Left ventricle myocardium superior (tissue), 1 donor: ENCODE results near the gene CEP128. TPM values are rescaled to one million over a fixed set of nuclear protein-coding genes. Genes with fewer than 3 reads are reported as not detected.

ENCODE experiments used
- ATAC-seq: fragments of 200-7000 bp; cut with Tn5 transposase; one replicate; pipeline ENCODE4 v1.9.1; 2020; ENCODE audit warnings: mild to moderate bottlenecking, moderate library complexity
- DNase-seq: peaks from one replicate; pipeline ENCODE4 v3.0.0-alpha.2; 2020
- intact Hi-C: fragments of 100-400 bp; cut with micrococcal nuclease; formaldehyde crosslinking; loops from one replicate; pipeline ENCODE4 v1.11.0; 2022
- long read RNA-seq: library from polyadenylated mRNA; unstranded; transcript quantifications from one replicate; pipeline ENCODE4 v2.0.0, GENCODE V29; 2021
- total RNA-seq: library from RNA; stranded (reverse); fragmentation: NEBNext Ultra II Directional; extraction: Animal tissue kit (Norgen Biotek cat#: 25700); gene quantifications from one replicate; pipeline ENCODE4 v1.2.1, GENCODE V29; 2021
- donor health status: DM: no; HTN: yes; CAD: no; lungs with severe emphysema.

CEP128 gene
- 3.7 TPM for total RNA-seq
- long read RNA-seq: 0 reads

DNA sequence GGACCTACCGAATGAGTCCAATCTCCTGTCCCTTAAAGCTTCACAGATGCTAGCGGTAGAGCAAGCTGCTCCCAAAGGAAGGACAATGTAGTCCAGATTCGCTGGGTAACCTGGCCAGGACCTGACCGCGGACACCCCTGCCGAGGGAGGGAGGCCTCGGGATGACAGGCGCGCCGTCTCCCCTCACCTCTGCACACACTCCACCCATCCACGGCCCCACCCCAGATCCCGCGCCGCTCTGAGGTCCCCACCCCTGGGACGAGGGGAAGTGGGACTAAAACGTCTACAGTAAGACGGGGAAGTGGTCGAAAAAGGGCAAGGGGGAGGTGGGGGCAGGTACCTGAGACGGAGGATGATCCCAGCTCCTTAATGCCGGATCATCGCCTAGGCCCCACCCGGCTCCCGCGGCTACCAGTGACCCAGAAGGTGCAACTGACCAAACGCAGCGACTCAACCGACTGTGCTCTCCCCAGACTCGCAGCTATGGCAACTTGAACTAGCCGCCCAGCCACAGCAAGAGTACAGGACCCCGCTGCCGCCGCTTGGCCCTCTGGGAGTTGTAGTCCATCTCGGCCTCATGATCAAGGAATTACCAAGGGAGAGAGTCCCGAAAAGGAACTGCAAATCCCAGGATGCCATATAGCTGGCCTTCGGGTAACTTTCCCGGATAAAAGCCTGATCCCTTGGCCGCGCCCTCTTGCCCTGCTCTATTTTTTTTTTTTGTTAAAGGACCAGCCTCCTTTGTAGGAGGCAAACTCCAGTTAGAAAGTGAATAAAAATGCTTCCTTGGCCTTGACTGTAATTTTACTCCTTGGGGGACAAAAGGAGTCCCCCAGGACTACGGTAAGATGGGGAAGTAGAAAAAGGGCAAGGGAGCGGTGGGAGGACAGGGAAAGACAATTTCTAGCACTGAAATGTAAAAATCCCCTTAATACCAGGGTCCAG, at the start of gene CEP128:
Gene CEP128, minus strand, starts transcription at position 498 of the 945 bp plus-strand sequence.
- ATAC-seq (peak; percentile 100), DNase-seq (peak; percentile 95)
- intact Hi-C loops: no loop called here

GRCh38 chr14:80988735-80989429, 47.3 kb upstream of the CEP128 start:
- DNase-seq: no peak
- no peak for ATAC-seq
- intact Hi-C loops: loop anchor here (5.0 kb wide), 2 partner anchors 37 to 223 kb away; no protein-coding TSS in a partner anchor

DNA sequence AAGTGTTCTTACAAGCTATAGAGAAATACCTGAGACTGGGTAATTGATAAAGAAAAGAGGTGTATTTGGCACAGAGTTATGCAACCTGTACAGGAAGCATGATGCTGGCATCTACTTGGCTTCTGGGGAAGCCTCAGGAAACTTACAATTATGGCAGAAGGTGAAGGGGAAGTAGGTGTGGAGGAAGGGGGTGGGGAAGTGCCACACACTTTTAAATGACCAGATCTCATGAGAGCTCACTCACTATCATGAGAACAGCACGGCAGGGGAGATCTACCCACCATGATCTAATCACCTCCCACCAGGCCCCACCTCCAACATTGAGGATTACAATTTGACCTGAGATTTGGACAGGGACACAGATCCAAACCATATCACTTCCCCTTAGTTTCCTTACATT, 46.7 kb upstream of the CEP128 start:
- ATAC-seq (no peak), DNase-seq (no peak)
- intact Hi-C loops: loop anchor here (5.0 kb wide), 2 partner anchors 36 to 224 kb away; no protein-coding TSS in a partner anchor

GRCh38 chr14:80987235-80988032, 45.9 kb upstream of the CEP128 start:
- ATAC-seq (peak; percentile 76), DNase-seq (no peak)
- intact Hi-C loops: loop anchor here (5.0 kb wide), 2 partner anchors 35 to 225 kb away; no protein-coding TSS in a partner anchor

- ATAC-seq: no peak
- intact Hi-C loops: no loop called here
- DNase-seq: no peak
Measured at GRCh38 chr14:80982711-80983110, 41.2 kb upstream of the CEP128 start.

DNA sequence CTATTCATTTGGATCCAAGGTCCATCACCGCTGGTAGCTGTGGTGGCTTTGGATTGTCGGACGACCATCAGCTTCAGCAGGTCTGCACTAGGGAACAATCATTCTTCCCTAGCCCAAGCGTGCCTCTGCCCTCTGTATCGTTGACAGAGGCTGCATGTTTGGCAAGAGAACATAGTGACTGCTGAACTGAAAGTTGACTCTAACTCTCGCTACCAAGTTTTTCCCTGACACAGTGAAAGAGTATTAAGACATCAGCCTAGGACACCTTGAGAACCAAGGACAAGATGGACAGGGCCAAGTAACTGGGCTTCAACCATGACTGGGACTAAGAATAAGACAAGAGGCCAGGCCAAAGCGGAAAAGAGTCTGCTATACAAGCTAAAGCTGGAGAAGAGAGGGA, 40.1 kb upstream of the CEP128 start:
- DNase-seq (no peak), ATAC-seq (no peak)
- intact Hi-C loops: no loop called here

- intact Hi-C loops: no loop called here
- DNase-seq (no peak), ATAC-seq (no peak)
Measured at GRCh38 chr14:80981156-80981555, 39.6 kb upstream of the CEP128 start.

DNA sequence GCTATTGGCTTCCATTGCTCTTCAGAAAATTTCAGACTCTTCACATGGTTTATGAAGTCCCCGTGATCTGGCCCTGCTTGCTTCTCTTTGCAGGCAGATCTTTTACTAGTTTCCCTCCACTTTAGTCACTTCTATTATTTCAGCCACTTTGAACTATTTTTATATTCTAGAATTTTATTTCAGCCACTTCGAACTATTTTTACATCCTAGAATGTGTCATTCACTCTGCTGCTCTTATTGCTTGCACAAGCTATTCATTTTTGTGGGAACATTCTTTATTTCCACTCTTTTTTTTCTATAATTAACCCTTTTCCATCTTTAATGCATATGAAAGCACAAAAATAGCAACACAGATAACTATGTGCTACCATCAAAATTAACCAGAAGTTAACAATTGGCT, 38.4 kb upstream of the CEP128 start:
- no peak for ATAC-seq
- no peak for DNase-seq
- intact Hi-C loops: no loop called here

DNA sequence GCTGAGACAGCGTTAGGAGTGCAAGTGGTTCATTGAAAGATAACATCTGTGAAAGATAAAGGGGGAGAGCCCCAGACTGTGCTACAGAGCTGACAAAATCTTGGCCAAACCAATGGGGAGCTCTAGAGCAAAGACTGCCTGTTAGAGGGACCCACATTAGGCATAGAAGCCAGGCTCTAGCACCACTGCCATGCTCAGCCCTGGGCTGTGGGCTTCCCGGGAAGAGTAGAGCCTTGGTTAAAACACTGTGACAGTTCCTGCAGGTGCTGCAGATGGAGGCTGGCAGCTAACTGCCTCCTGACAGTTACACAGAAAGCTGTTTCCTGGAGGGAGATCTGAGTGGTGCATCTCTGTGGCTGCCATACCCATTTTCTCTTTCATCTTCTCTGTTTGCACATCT, 36.9 kb upstream of the CEP128 start:
- DNase-seq (no peak), ATAC-seq (no peak)
- intact Hi-C loops: no loop called here

- intact Hi-C loops: no loop called here
- ATAC-seq: no peak
- no peak for DNase-seq
Measured at GRCh38 chr14:80977221-80977620, 35.7 kb upstream of the CEP128 start.

GRCh38 chr14:80974679-80975078, 33.1 kb upstream of the CEP128 start:
- DNase-seq: no peak
- intact Hi-C loops: no loop called here
- ATAC-seq: no peak

GRCh38 chr14:80973931-80974641, 32.5 kb upstream of the CEP128 start:
- ATAC-seq (no peak), DNase-seq (no peak)
- intact Hi-C loops: no loop called here

GRCh38 chr14:80965037-80965436, 23.5 kb upstream of the CEP128 start:
- no peak for ATAC-seq

DNA sequence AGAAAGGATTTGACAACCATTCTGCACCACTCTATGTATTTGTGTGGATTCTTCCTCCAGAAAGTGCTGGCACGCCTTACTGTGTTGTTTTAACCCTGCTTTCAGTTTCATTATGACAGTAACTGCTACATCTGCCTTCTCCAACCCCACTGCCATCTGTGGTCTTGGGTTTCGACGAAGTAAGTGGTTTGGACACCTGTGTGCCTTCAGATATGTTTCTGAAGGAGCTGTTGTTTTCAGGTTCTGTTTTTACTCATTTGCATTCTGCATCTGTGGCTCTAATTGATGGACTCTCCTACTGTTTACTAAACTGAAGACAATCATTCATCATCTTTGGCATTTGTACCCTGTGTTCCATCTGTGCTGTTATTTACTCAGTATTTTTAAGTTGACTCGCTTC, 18.0 kb upstream of the CEP128 start:
- ATAC-seq: peak; percentile 20
- intact Hi-C loops: loop anchor here (10.0 kb wide), 1 partner anchor 205 kb away; no protein-coding TSS in a partner anchor

More at GRCh38 chr14:80965037-80965436, 23.5 kb upstream of the CEP128 start:
- intact Hi-C loops: no loop called here
- DNase-seq: no peak

DNA sequence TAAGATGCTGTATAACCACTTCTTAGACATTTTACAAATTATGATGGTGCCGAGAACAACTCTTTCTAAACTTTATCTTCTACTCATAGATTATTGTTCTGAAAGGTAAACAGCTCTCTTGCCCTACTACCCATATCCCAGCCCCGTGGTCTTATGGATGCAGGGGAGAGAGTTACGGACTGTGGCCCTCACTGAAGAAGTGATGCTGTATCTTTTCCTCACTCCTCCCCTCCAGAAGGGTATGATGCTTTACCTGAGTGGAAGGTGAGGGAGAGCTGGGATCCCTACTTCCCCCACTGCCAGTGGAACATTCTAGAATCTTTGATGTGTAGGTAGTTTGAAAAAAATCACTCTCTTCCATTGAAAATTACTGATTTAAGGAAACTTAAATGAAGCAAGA, 17.4 kb upstream of the CEP128 start:
- intact Hi-C loops: loop anchor here (10.0 kb wide), 1 partner anchor 206 kb away; no protein-coding TSS in a partner anchor
- no peak for DNase-seq
- ATAC-seq: no peak

More for the DNA sequence above, 18.0 kb upstream of the CEP128 start:
- no peak for DNase-seq

DNA sequence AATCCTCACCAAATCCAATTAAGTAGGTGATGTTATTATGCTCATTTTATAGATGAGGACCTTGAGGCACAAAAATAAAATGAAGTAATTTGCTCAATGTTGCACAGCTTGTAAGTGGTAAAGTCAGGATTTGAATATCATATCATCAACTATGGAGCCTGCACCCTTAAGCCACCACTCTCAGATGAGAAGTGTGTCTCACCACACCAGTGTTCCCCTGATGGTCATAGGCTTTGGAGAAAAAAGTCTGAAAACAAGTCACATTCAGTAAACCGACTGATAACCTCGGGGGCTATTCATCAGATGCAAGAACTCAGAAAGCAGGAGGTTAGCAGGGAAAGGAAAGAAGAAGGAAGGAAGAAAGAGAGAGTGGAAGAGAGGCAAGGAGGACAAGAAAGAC, 16.7 kb upstream of the CEP128 start:
- intact Hi-C loops: loop anchor here (10.0 kb wide), 1 partner anchor 207 kb away; no protein-coding TSS in a partner anchor
- no peak for ATAC-seq

DNA sequence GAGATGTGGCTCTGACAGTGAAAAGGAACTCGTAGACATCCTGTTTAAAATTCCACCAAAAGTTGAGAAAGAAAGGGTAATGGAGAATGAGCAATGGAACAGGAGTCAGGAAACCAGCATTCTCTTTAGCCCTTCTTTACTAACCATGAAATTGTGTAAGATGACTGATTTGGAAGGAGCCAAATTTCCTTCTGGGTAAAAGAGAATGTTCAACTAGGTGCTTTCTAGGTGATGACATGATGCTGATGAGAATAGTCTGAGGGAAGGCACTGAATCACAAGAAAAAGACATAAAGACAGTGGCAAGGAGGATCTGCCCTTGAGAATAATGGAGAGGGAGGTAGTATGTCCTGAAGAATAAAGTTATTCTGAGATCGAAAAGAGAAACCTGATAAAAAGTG, 16.1 kb upstream of the CEP128 start:
- intact Hi-C loops: loop anchor here (10.0 kb wide), 1 partner anchor 207 kb away; no protein-coding TSS in a partner anchor
- ATAC-seq: no peak
- DNase-seq: no peak

More for the DNA sequence above, 16.7 kb upstream of the CEP128 start:
- no peak for DNase-seq

DNA sequence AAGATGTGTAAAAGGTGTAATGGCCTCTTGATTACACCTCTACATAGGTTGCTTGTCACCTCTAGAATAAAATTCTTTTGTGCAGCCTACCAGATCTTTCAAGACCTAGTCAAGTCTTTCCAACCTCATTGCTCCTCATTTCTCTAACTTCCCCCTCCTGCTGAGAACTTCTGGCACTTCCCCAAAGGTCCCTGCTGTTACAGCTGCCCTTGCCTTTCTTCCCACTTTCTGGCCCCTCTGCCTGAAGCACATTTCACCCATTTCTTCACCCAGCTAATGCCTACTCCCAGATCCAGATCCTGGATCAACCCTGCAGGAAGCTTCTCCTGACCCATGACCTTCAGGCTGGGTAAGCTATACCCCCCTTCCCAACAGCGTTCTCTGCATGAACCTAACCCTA, 15.4 kb upstream of the CEP128 start:
- intact Hi-C loops: loop anchor here (10.0 kb wide), 1 partner anchor 208 kb away; no protein-coding TSS in a partner anchor
- ATAC-seq (no peak), DNase-seq (no peak)
